ENCODE data around the gene CUL9.

CUL9 gene

DNA sequence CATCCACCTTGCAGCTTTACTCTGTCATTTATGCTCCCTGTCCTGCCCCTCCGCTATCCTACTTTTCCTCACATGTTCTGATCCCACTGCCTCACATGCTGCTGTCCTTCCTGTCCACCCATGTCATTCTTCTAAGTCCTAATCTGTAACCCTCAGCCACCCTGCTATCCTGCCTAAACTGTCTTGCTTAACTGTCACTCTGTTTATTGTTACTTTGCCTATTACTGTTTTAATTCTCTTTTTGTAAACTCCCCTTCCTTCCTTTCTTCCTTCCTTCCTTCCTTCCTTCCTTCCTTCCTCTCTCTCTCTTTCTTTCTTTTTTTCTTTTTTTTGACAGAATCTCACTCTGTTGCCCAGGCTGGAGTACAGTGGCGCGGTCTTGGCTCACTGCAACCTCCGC is 1.4 kb downstream of the CUL9 start:
- Histone ChIP-seq H3K9me3 (ENCODE audit: insufficient read depth, low read depth, low read length) (no peaks in the 10 kb centered on the region), H3K23ac (ENCODE audit: low read length) (no peak overlapping the region), H3K79me1 (ENCODE audit: low read length) (peaks cover 9% of the 10 kb centered on the region), H3K4ac (ENCODE audit: low read depth, low read length) (no peak overlapping the region), H3K9ac (ENCODE audit: low read length) (no peak overlapping the region), H2BK120ac (ENCODE audit: insufficient read depth, low read length, poor library complexity) (no peak overlapping the region), H3K4me2 (ENCODE audit: low read length) (no peak overlapping the region), H3K4me3 (ENCODE audit: low read depth, low read length) (no peak overlapping the region), H2BK12ac (ENCODE audit: low read length) (no peak overlapping the region), H4K12ac (ENCODE audit: low read depth, low read length) (no peak overlapping the region), H3K79me2 (ENCODE audit: control insufficient read depth, insufficient read depth, low read length, poor library complexity) (peaks cover 6% of the 10 kb centered on the region), H3K4me1 (ENCODE audit: control insufficient read depth in 1 of 2, insufficient read depth in 2 of 2, low read length in 2 of 2) (peaks cover 5 to 8% of the 10 kb centered on the region in 2 experiments), H4K91ac (ENCODE audit: low read depth, low read length) (no peak overlapping the region), H3K36me3 (ENCODE audit: control insufficient read depth in 1 of 2, insufficient read depth in 2 of 2, low read length in 2 of 2) (peaks cover 29 to 46% of the 10 kb centered on the region in 2 experiments), H2AK5ac (ENCODE audit: low read length) (no peak overlapping the region), H3K27me3 (ENCODE audit: insufficient read depth, low read length) (no peaks in the 10 kb centered on the region), H2AFZ (ENCODE audit: insufficient read depth, low read length, poor library complexity) (no peak overlapping the region), H2BK5ac (ENCODE audit: low read depth, low read length, poor library complexity) (no peak overlapping the region), H3K27ac (ENCODE audit: low read depth, low read length) (no peak overlapping the region), H4K8ac (ENCODE audit: low read depth, low read length) (peak overlapping the region; percentile 3), H3K18ac (ENCODE audit: low read length) (no peak overlapping the region), H3K14ac (ENCODE audit: low read length) (no peak overlapping the region)
- WGBS (ENCODE audit: extremely low coverage, insufficient coverage, insufficient read length): no CpG with 5 or more reads among the region's 4 CpGs
- no peak for DNase-seq

DNA sequence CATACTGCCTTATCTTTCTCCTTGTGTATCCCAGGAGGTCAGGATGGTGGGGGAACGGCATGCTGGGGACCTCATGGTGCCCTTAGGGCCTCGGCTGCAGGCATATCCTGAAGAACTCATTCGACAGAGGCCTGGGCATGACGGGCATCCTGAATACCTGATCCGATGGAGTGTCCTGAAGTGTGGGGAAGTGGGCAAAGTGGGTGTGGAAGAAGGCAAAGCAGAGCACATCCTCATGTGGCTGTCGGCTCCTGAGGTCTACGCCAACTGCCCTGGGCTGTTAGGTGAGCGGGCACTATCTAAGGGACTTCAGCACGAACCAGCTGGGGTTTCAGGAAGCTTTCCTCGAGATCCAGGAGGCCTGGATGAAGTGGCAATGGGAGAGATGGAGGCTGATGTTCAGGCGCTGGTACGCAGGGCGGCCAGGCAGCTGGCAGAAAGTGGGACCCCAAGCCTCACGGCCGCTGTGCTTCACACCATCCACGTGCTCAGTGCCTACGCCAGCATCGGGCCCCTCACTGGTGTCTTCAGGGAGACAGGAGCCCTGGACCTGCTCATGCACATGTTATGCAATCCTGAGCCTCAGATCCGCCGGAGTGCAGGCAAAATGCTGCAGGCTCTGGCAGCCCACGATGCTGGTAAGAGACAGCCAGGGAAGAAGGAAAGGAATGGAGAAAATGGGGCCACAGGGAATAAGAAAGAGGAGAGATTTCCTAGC is 2.4 kb downstream of the CUL9 start:
- H3K79me1 ChIP-seq (ENCODE audit: low read length): peaks cover 9% of the 10 kb centered on the region
- WGBS (ENCODE audit: extremely low coverage, insufficient coverage, insufficient read length): no CpG with 5 or more reads among the region's 21 CpGs

GRCh38 chr6:43185391-43185985 is 3.5 kb downstream of the CUL9 start:
- no peak overlapping the region for H2BK120ac ChIP-seq (ENCODE audit: insufficient read depth, low read length, poor library complexity)
- no peak for DNase-seq
- H3K23ac ChIP-seq (ENCODE audit: low read length): no peak overlapping the region
- no peak overlapping the region for H4K8ac ChIP-seq (ENCODE audit: low read depth, low read length)
- WGBS (ENCODE audit: extremely low coverage, insufficient coverage, insufficient read length): no CpG with 5 or more reads among the region's 5 CpGs
- no peak overlapping the region for H2BK12ac ChIP-seq (ENCODE audit: low read length)
- H4K91ac ChIP-seq (ENCODE audit: low read depth, low read length): no peak overlapping the region
- H3K36me3 ChIP-seq (ENCODE audit: control insufficient read depth in 1 of 2, insufficient read depth in 2 of 2, low read length in 2 of 2): peaks cover 19 to 33% of the 10 kb centered on the region in 2 experiments
- H3K9ac ChIP-seq (ENCODE audit: low read length): no peak overlapping the region
- no peak overlapping the region for H3K4ac ChIP-seq (ENCODE audit: low read depth, low read length)
- H3K18ac ChIP-seq (ENCODE audit: low read length): no peak overlapping the region
- no peaks in the 10 kb centered on the region for H3K27me3 ChIP-seq (ENCODE audit: insufficient read depth, low read length)
- H3K79me1 ChIP-seq (ENCODE audit: low read length): peaks cover 9% of the 10 kb centered on the region
- H3K14ac ChIP-seq (ENCODE audit: low read length): no peak overlapping the region
- H3K27ac ChIP-seq (ENCODE audit: low read depth, low read length): no peak overlapping the region
- H3K9me3 ChIP-seq (ENCODE audit: insufficient read depth, low read depth, low read length): no peaks in the 10 kb centered on the region
- H2AK5ac ChIP-seq (ENCODE audit: low read length): no peak overlapping the region
- no peak overlapping the region for H4K12ac ChIP-seq (ENCODE audit: low read depth, low read length)
- no peak overlapping the region for H3K4me2 ChIP-seq (ENCODE audit: low read length)
- H2BK5ac ChIP-seq (ENCODE audit: low read depth, low read length, poor library complexity): no peak overlapping the region
- peaks cover 6% of the 10 kb centered on the region for H3K79me2 ChIP-seq (ENCODE audit: control insufficient read depth, insufficient read depth, low read length, poor library complexity)
- no peak overlapping the region for H2AFZ ChIP-seq (ENCODE audit: insufficient read depth, low read length, poor library complexity)
- no peak overlapping the region for H3K4me3 ChIP-seq (ENCODE audit: low read depth, low read length)
- H3K4me1 ChIP-seq (ENCODE audit: control insufficient read depth in 1 of 2, insufficient read depth in 2 of 2, low read length in 2 of 2): peaks cover 5 to 8% of the 10 kb centered on the region in 2 experiments

More for the DNA sequence above, 2.4 kb downstream of the CUL9 start:
- DNase-seq: peak; percentile 81 to 90
- Histone ChIP-seq H3K4me3 (ENCODE audit: low read depth, low read length) (no peak overlapping the region), H3K27me3 (ENCODE audit: insufficient read depth, low read length) (no peaks in the 10 kb centered on the region), H3K4ac (ENCODE audit: low read depth, low read length) (no peak overlapping the region), H4K91ac (ENCODE audit: low read depth, low read length) (no peak overlapping the region), H3K14ac (ENCODE audit: low read length) (no peak overlapping the region), H3K18ac (ENCODE audit: low read length) (no peak overlapping the region), H2AFZ (ENCODE audit: insufficient read depth, low read length, poor library complexity) (no peak overlapping the region), H3K36me3 (ENCODE audit: control insufficient read depth in 1 of 2, insufficient read depth in 2 of 2, low read length in 2 of 2) (peaks cover 22 to 39% of the 10 kb centered on the region in 2 experiments), H3K79me2 (ENCODE audit: control insufficient read depth, insufficient read depth, low read length, poor library complexity) (peaks cover 6% of the 10 kb centered on the region), H2BK5ac (ENCODE audit: low read depth, low read length, poor library complexity) (no peak overlapping the region), H2BK12ac (ENCODE audit: low read length) (no peak overlapping the region), H2BK120ac (ENCODE audit: insufficient read depth, low read length, poor library complexity) (no peak overlapping the region), H3K4me1 (ENCODE audit: control insufficient read depth in 1 of 2, insufficient read depth in 2 of 2, low read length in 2 of 2) (peaks cover 5 to 8% of the 10 kb centered on the region in 2 experiments), H3K23ac (ENCODE audit: low read length) (no peak overlapping the region), H3K9ac (ENCODE audit: low read length) (no peak overlapping the region), H2AK5ac (ENCODE audit: low read length) (no peak overlapping the region), H4K8ac (ENCODE audit: low read depth, low read length) (no peak overlapping the region), H3K4me2 (ENCODE audit: low read length) (no peak overlapping the region), H4K12ac (ENCODE audit: low read depth, low read length) (no peak overlapping the region), H3K9me3 (ENCODE audit: insufficient read depth, low read depth, low read length) (no peaks in the 10 kb centered on the region), H3K27ac (ENCODE audit: low read depth, low read length) (no peak overlapping the region)

GRCh38 chr6:43186019-43186418 is 4.0 kb downstream of the CUL9 start:
- no peak overlapping the region for H2BK12ac ChIP-seq (ENCODE audit: low read length)
- no peak for DNase-seq

More at GRCh38 chr6:43186019-43186418, 4.0 kb downstream of the CUL9 start:
- no peak overlapping the region for H2AFZ ChIP-seq (ENCODE audit: insufficient read depth, low read length, poor library complexity)
- H2BK120ac ChIP-seq (ENCODE audit: insufficient read depth, low read length, poor library complexity): no peak overlapping the region
- H3K4me3 ChIP-seq (ENCODE audit: low read depth, low read length): no peak overlapping the region
- H4K8ac ChIP-seq (ENCODE audit: low read depth, low read length): no peak overlapping the region
- H3K14ac ChIP-seq (ENCODE audit: low read length): no peak overlapping the region
- no peak overlapping the region for H3K4ac ChIP-seq (ENCODE audit: low read depth, low read length)
- H4K91ac ChIP-seq (ENCODE audit: low read depth, low read length): no peak overlapping the region
- no CpG with 5 or more reads among the region's 14 CpGs for WGBS (ENCODE audit: extremely low coverage, insufficient coverage, insufficient read length)
- H3K4me2 ChIP-seq (ENCODE audit: low read length): no peak overlapping the region
- no peak overlapping the region for H4K12ac ChIP-seq (ENCODE audit: low read depth, low read length)
- H2AK5ac ChIP-seq (ENCODE audit: low read length): no peak overlapping the region
- H3K9ac ChIP-seq (ENCODE audit: low read length): no peak overlapping the region
- H3K79me1 ChIP-seq (ENCODE audit: low read length): peaks cover 9% of the 10 kb centered on the region
- peaks cover 6% of the 10 kb centered on the region for H3K79me2 ChIP-seq (ENCODE audit: control insufficient read depth, insufficient read depth, low read length, poor library complexity)
- no peak overlapping the region for H3K27ac ChIP-seq (ENCODE audit: low read depth, low read length)
- H2BK5ac ChIP-seq (ENCODE audit: low read depth, low read length, poor library complexity): no peak overlapping the region
- no peaks in the 10 kb centered on the region for H3K9me3 ChIP-seq (ENCODE audit: insufficient read depth, low read depth, low read length)
- no peaks in the 10 kb centered on the region for H3K27me3 ChIP-seq (ENCODE audit: insufficient read depth, low read length)
- H3K23ac ChIP-seq (ENCODE audit: low read length): no peak overlapping the region
- H3K4me1 ChIP-seq (ENCODE audit: control insufficient read depth in 1 of 2, insufficient read depth in 2 of 2, low read length in 2 of 2): peaks cover 4 to 8% of the 10 kb centered on the region in 2 experiments
- peaks cover 19 to 31% of the 10 kb centered on the region in 2 experiments for H3K36me3 ChIP-seq (ENCODE audit: control insufficient read depth in 1 of 2, insufficient read depth in 2 of 2, low read length in 2 of 2)
- no peak overlapping the region for H3K18ac ChIP-seq (ENCODE audit: low read length)
